H1 (cell line): ENCODE data around the gene LIPE.

Experiments
- BACH1 ChIP-seq: IDR thresholded peaks from 2 replicates; pipeline ENCODE4 v1.6.1; 2012; ENCODE audit warnings: low read length, improper control_type of control experiment
- CHD7 ChIP-seq: fragments of 300-600 bp; sonication (generic); IDR thresholded peaks from 2 replicates; pipeline ENCODE4 v1.7.1; 2012; ENCODE audit warnings: low read length, moderate library complexity, mild to moderate bottlenecking, inconsistent platforms; ENCODE audit not compliant: insufficient replicate concordance
- CTCF ChIP-seq, 3 experiments: IDR thresholded peaks; 1 replicate in 2 of 3; 2 replicates in 1 of 3; pipeline versions ENCODE4 v1.5.1 to v1.6.1; 2011; ENCODE audit warnings: low read length in 3 of 3, mild to moderate bottlenecking in 3 of 3, inconsistent platforms in 2 of 3, low read depth in 1 of 3, moderate library complexity in 1 of 3; ENCODE audit not compliant: insufficient read depth in 1 of 3; ENCODE audit errors: control extremely low read depth in 1 of 3
- EGR1 ChIP-seq: IDR thresholded peaks from 2 replicates; pipeline ENCODE4 v1.6.1; 2011; ENCODE audit warnings: low read depth, low read length, borderline replicate concordance
- EZH2 ChIP-seq: fragments of 200-600 bp; sonication (generic); IDR thresholded peaks from 2 replicates; pipeline ENCODE4 v1.7.1; 2012; ENCODE audit warnings: low read depth, mild to moderate bottlenecking, moderate library complexity, low read length, inconsistent platforms; ENCODE audit not compliant: severe bottlenecking
- HDAC2 ChIP-seq, 2 experiments: fragments of 300-600 bp in 1 of 2; sonication (generic) in 1 of 2; IDR thresholded peaks; 2 replicates each; pipeline ENCODE4 v1.6.1; 2011 to 2012; ENCODE audit warnings: low read depth in 2 of 2, low read length in 2 of 2, mild to moderate bottlenecking in 2 of 2, moderate library complexity in 2 of 2, borderline replicate concordance in 1 of 2, inconsistent platforms in 1 of 2
- SIN3A ChIP-seq, 2 experiments: IDR thresholded peaks in 1 of 2; conservative IDR thresholded peaks in 1 of 2; 2 replicates each; pipeline ENCODE4 v1.6.1; 2011 to 2012; ENCODE audit warnings: low read length in 2 of 2, improper control_type of control experiment in 1 of 2, low read depth in 1 of 2, mild to moderate bottlenecking in 1 of 2
- ZNF274 ChIP-seq: IDR thresholded peaks from 2 replicates; pipeline ENCODE4 v1.7.0; 2012; ENCODE audit warnings: low read length, borderline replicate concordance; ENCODE audit errors: extremely low read depth

GRCh38 chr19:42410371-42410770 lies 16.8 kb downstream of the LIPE start:
- TF ChIP-seq EGR1 = no peak
- TF ChIP-seq EZH2 = no peak
- no peak for TF ChIP-seq ZNF274
- TF ChIP-seq HDAC2 (IDR thresholded peaks at IDR 0.05; ENCODE audit: borderline replicate concordance in 1 of 2, low read depth in 2 of 2, low read length in 2 of 2) = no peak
- TF ChIP-seq SIN3A (conservative IDR thresholded peaks at IDR 0.05 in 1 of 2, IDR thresholded peaks at IDR 0.05 in 1 of 2; ENCODE audit: low read depth in 1 of 2, low read length in 2 of 2) = no peak
- TF ChIP-seq CHD7 = no peak
- TF ChIP-seq CTCF (IDR thresholded peaks at IDR 0.05; ENCODE audit: control extremely low read depth in 1 of 3, insufficient read depth in 1 of 3, low read depth in 1 of 3, low read length in 3 of 3) = no peak
- TF ChIP-seq BACH1 = no peak
